Muscle of leg (tissue), 11 donors: ENCODE measurements around the gene CDKAL1. TPM values are rescaled to one million over a fixed set of nuclear protein-coding genes. Genes with fewer than 3 reads are reported as not detected.
"Not testable (repeated sequence)": the region's sequence is repeated elsewhere in the genome, so short reads cannot be mapped to it uniquely, and the experiment has no call there.

Source experiments
- DNase-seq: peaks from one replicate; pipeline ENCODE4 v3.0.0; 2013
- H3K27ac ChIP-seq: one replicate; pipeline ENCODE4 v1.5.1; 2013; ENCODE audit warnings: mild to moderate bottlenecking, low read length, control low read depth
- H3K27me3 ChIP-seq: one replicate; pipeline ENCODE4 v1.6.1; 2013; ENCODE audit warnings: low read length; ENCODE audit not compliant: control insufficient read depth, insufficient read depth
- H3K36me3 ChIP-seq: one replicate; pipeline ENCODE4 v1.6.1; 2013; ENCODE audit warnings: low read length; ENCODE audit not compliant: control insufficient read depth, insufficient read depth
- H3K4me1 ChIP-seq: one replicate; pipeline ENCODE4 v1.6.1; 2013; ENCODE audit warnings: low read length; ENCODE audit not compliant: control insufficient read depth, insufficient read depth
- H3K4me3 ChIP-seq: one replicate; pipeline ENCODE4 v1.5.1; 2013; ENCODE audit warnings: low read length, control low read depth
- H3K9me3 ChIP-seq: replicated peaks from 2 replicates; pipeline ENCODE4 v1.6.1; 2013; ENCODE audit warnings: low read depth, low read length; ENCODE audit not compliant: control insufficient read depth
- WGBS: methylation state at CpG from one replicate; pipeline ENCODE4 v1.1.5; 2013; ENCODE audit warnings: missing lambda C conversion rate; ENCODE audit not compliant: insufficient coverage; 5-methylcytosine and 5-hydroxymethylcytosine counted together
- polyA plus RNA-seq, 8 donors: library from polyadenylated mRNA; unstranded; fragments of 120-200 nt; gene quantifications; one replicate each; pipeline versions ENCODE4 v1.2.1 to v1.2.3, GENCODE V29; 2013; ENCODE audit warnings: inconsistent platforms in 1 of 8, low replicate concordance in 1 of 8; ENCODE audit not compliant: insufficient read length in 8 of 8, insufficient read depth in 1 of 8
- total RNA-seq: library from RNA; stranded (reverse); fragments of 120-200 nt; gene quantifications from one replicate; pipeline ENCODE4 v1.2.4, GENCODE V29; 2013

The CDKAL1 gene
- total and polyA plus RNA-seq, 9 donors: 11.0 to 23.6 (median 13.0) TPM

- no peak for DNase-seq
These were observed 278.5 kb downstream of the CDKAL1 start for GRCh38 chr6:20812776-20813175.

GRCh38 chr6:20814494-20814893, 280.2 kb downstream of the CDKAL1 start:
- Histone ChIP-seq H3K36me3 (no peaks in the 10 kb centered on the region), H3K4me1 (peaks cover 4% of the 10 kb centered on the region), H3K9me3 (peaks cover 7% of the 10 kb centered on the region), H3K27me3 (no peaks in the 10 kb centered on the region), H3K4me3 (no peak overlapping the region), H3K27ac (no peak overlapping the region)
- WGBS: 100% methylated on average over 3 of the region's 4 CpGs
- no peak for DNase-seq

More at GRCh38 chr6:20812776-20813175, 278.5 kb downstream of the CDKAL1 start:
- H3K4me3 ChIP-seq: no peak overlapping the region
- peaks cover 4% of the 10 kb centered on the region for H3K4me1 ChIP-seq
- no peak overlapping the region for H3K27ac ChIP-seq
- WGBS: no CpG with 5 or more reads among the region's 2 CpGs
- peaks cover 7% of the 10 kb centered on the region for H3K9me3 ChIP-seq
- no peaks in the 10 kb centered on the region for H3K27me3 ChIP-seq
- H3K36me3 ChIP-seq: no peaks in the 10 kb centered on the region

- DNase-seq: no peak
- Histone ChIP-seq H3K9me3 (peaks cover 7% of the 10 kb centered on the region), H3K4me3 (no peak overlapping the region), H3K4me1 (peaks cover 1% of the 10 kb centered on the region), H3K27ac (no peak overlapping the region), H3K27me3 (no peaks in the 10 kb centered on the region), H3K36me3 (peaks cover 2% of the 10 kb centered on the region)
- no CpG with 5 or more reads among the region's 1 CpG for WGBS
These were observed 281.9 kb downstream of the CDKAL1 start for GRCh38 chr6:20816126-20816525.

- DNase-seq: no peak
- no peak overlapping the region for H3K27ac ChIP-seq
- peaks cover 2% of the 10 kb centered on the region for H3K36me3 ChIP-seq
- H3K27me3 ChIP-seq: no peaks in the 10 kb centered on the region
- WGBS: no CpG with 5 or more reads among the region's 2 CpGs
- H3K9me3 ChIP-seq: peaks cover 7% of the 10 kb centered on the region
- no peak overlapping the region for H3K4me3 ChIP-seq
- H3K4me1 ChIP-seq: no peaks in the 10 kb centered on the region
These were observed 283.6 kb downstream of the CDKAL1 start for GRCh38 chr6:20817806-20818320.

GRCh38 chr6:20819774-20820400, 285.6 kb downstream of the CDKAL1 start:
- Histone ChIP-seq H3K4me1 (no peaks in the 10 kb centered on the region), H3K27me3 (no peaks in the 10 kb centered on the region), H3K36me3 (peaks cover 2% of the 10 kb centered on the region), H3K27ac (no peak overlapping the region), H3K9me3 (no peaks in the 10 kb centered on the region), H3K4me3 (no peak overlapping the region)
- no peak for DNase-seq
- WGBS: 88% methylated on average over 5 of the region's 7 CpGs

- Histone ChIP-seq H3K27me3 (no peaks in the 10 kb centered on the region), H3K9me3 (no peaks in the 10 kb centered on the region), H3K4me1 (no peaks in the 10 kb centered on the region), H3K27ac (no peak overlapping the region), H3K36me3 (no peaks in the 10 kb centered on the region), H3K4me3 (no peak overlapping the region)
- no peak for DNase-seq
- WGBS: no CpG with 5 or more reads among the region's 6 CpGs
These were observed 292.1 kb downstream of the CDKAL1 start for GRCh38 chr6:20826378-20826777.

DNA sequence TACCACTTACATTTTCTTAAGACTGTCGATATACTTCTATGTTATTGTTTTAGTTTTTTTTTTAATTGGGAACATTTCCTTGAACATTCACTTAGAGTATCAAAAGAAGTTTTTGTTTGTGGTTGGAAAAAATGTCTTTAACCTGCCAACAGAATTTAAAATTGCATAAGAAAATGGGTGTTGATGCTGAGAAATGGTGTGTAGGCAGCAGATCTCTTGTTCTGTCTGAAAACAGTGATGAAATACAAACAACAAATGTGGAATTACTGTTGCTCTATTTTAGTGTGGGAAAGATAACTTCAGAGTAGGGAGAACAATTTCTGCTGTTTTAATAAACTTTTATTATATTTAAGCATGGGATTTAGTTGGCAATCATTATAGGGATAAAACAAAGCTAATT, 293.5 kb downstream of the CDKAL1 start:
- H3K4me3 ChIP-seq: no peak overlapping the region
- no CpG with 5 or more reads among the region's 1 CpG for WGBS
- DNase-seq: no peak
- no peak overlapping the region for H3K27ac ChIP-seq
- no peaks in the 10 kb centered on the region for H3K9me3 ChIP-seq
- no peaks in the 10 kb centered on the region for H3K4me1 ChIP-seq
- no peaks in the 10 kb centered on the region for H3K27me3 ChIP-seq
- no peaks in the 10 kb centered on the region for H3K36me3 ChIP-seq

DNA sequence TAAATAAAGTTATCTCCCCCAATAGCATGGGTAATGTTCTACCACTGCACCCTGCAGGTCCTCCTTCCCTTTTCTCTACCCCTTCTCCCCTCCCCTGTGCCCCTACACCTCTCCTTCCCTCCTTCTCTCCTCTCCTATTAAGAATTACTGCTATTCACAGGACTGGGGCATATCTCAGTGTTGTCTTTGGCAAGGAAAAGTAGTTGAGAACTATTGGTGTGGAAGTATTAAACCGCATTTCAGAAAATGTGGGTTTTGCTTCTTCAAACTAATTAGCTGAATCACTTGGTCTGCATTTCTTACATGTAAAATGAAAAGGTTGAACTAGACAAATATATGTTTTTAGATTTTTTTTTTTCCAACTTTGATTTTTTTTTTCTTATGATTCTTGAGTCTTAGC, 296.3 kb downstream of the CDKAL1 start:
- Histone ChIP-seq H3K27ac (no peak overlapping the region), H3K9me3 (no peaks in the 10 kb centered on the region), H3K27me3 (no peaks in the 10 kb centered on the region), H3K36me3 (no peaks in the 10 kb centered on the region), H3K4me3 (no peak overlapping the region), H3K4me1 (no peaks in the 10 kb centered on the region)
- DNase-seq: no peak
- WGBS: no CpG with 5 or more reads among the region's 1 CpG

- H3K27ac ChIP-seq, H3K4me3 ChIP-seq, H3K9me3 ChIP-seq, H3K27me3 ChIP-seq, DNase-seq, H3K36me3 ChIP-seq, H3K4me1 ChIP-seq: not testable (repeated sequence)
- WGBS: 96% methylated on average over 6 of the region's 7 CpGs
These were observed 297.0 kb downstream of the CDKAL1 start for GRCh38 chr6:20831251-20831650.

DNA sequence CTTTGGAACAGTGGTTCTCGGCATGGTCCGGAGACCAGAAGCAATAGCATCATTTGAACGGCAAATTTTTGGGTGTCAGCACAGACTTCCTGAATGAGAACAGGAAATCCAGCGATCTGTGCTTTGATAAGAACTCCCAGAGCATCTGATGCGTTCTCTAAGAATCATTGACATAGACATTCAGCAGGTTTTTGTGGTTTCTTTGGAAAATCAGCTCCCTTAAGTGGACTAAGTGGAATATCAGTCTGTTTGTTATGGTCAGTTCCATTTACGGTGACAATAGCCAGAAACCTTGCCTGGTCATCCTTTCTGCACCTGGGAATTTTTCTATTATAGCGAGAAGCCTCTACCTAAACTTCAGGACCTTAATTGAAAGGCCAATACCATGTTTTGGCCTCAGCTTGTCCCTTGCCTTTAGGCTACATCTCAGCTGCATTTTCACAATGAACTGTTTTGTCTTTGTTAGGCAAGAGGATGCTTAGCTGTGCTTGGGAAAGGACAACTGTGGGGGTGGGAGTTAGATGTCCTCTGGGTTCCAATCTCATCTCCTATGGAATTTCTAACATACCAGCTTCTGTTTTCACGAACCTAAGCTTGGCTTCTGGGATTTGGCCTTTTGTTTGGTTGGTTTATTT, 299.7 kb downstream of the CDKAL1 start:
- Histone ChIP-seq H3K36me3 (no peaks in the 10 kb centered on the region), H3K4me3 (no peak overlapping the region), H3K4me1 (no peaks in the 10 kb centered on the region), H3K9me3 (no peaks in the 10 kb centered on the region), H3K27ac (no peak overlapping the region), H3K27me3 (no peaks in the 10 kb centered on the region)
- 75% methylated on average over 5 of the region's 8 CpGs for WGBS
- no peak for DNase-seq
